Hindlimb muscle (tissue), 1 donor: ENCODE measurements around the gene CFB. TPM values are rescaled to one million over a fixed set of nuclear protein-coding genes. Genes with fewer than 3 reads are reported as not detected.
"Not testable (repeated sequence)": the region's sequence is repeated elsewhere in the genome, so short reads cannot be mapped to it uniquely, and the experiment has no call there.

Experiments
- DNase-seq: peaks from one replicate; pipeline ENCODE4 v3.0.0-alpha.2; 2013
- polyA plus RNA-seq: library from polyadenylated mRNA; unstranded; fragments of 120-200 nt; gene quantifications from one replicate; pipeline ENCODE4 v1.2.1, GENCODE V29; 2013; ENCODE audit not compliant: insufficient read length

The CFB gene
- polyA plus RNA-seq, 1 donor, result 1.7 TPM

GRCh38 chr6:31915351-31915750, 30.5 kb upstream of the CFB start:
- DNase-seq, result no peak

- DNase-seq, result no peak
Measured at GRCh38 chr6:31915756-31916155, 30.1 kb upstream of the CFB start.

- no peak for DNase-seq
Measured at GRCh38 chr6:31918069-31918720, 27.7 kb upstream of the CFB start.

- no peak for DNase-seq
Measured at GRCh38 chr6:31919624-31920303, 26.1 kb upstream of the CFB start.

- no peak for DNase-seq
Measured at GRCh38 chr6:31920811-31921210, 25.1 kb upstream of the CFB start.

GRCh38 chr6:31922942-31923341, 23.0 kb upstream of the CFB start:
- DNase-seq, result no peak

GRCh38 chr6:31927242-31927862, 18.5 kb upstream of the CFB start, which contains the start of gene C2:
Gene C2 (plus strand): TSS chr6:31927717. CDS start chr6:31927753, 36 bp downstream.
- no peak for DNase-seq

- DNase-seq, result no peak
Measured at GRCh38 chr6:31927863-31928671, 17.8 kb upstream of the CFB start.

GRCh38 chr6:31928672-31928939, 17.3 kb upstream of the CFB start:
- no peak for DNase-seq

- DNase-seq, result no peak
Measured at GRCh38 chr6:31930962-31931361, 14.9 kb upstream of the CFB start.

GRCh38 chr6:31932137-31932536, 13.8 kb upstream of the CFB start:
- not testable (repeated sequence) for DNase-seq

GRCh38 chr6:31933537-31933936, 12.4 kb upstream of the CFB start:
- no peak for DNase-seq

- DNase-seq, result no peak
Measured at GRCh38 chr6:31935021-31935420, 10.9 kb upstream of the CFB start.

GRCh38 chr6:31935823-31936222, 10.1 kb upstream of the CFB start:
- DNase-seq, result no peak

GRCh38 chr6:31940256-31940664, 5.6 kb upstream of the CFB start:
- no peak for DNase-seq

- DNase-seq, result no peak
Measured at GRCh38 chr6:31943742-31944141, 2.2 kb upstream of the CFB start.

GRCh38 chr6:31945154-31945506, 765 bp upstream of the CFB start:
- no peak for DNase-seq

GRCh38 chr6:31946370-31946885, 533 bp downstream of the CFB start:
- DNase-seq, result no peak

- DNase-seq, result no peak
Measured at GRCh38 chr6:31947070-31947675, 1.3 kb downstream of the CFB start.

- no peak for DNase-seq
Measured at GRCh38 chr6:31947864-31948263, 2.0 kb downstream of the CFB start.

GRCh38 chr6:31948306-31948705, 2.4 kb downstream of the CFB start:
- DNase-seq, result no peak

GRCh38 chr6:31948753-31949413, 3.0 kb downstream of the CFB start:
- DNase-seq, result no peak
